Right lobe of liver (tissue), 4 donors: Measurements from ENCODE around the gene PRRC2C.

Source experiments
- POLR2A ChIP-seq: fragments of 450-650 bp; IDR thresholded peaks from one replicate; pipeline ENCODE4 v1.6.1; 2017; ENCODE audit warnings: antibody characterized with exemption, mild to moderate bottlenecking
- TF ChIP-seq, protein P1 (sequence below), 4 donors: fragments of 200-600 bp in 3 of 4; fragments of 450-650 bp in 1 of 4; IDR thresholded peaks; one replicate each; pipeline versions ENCODE4 v1.5.1 to v1.8.0; 2016 to 2022; ENCODE audit warnings: antibody characterized with exemption in 4 of 4, mild to moderate bottlenecking in 2 of 4
- donor health status: DM: no; HTN: no; CAD: no.
- donor health status: DM: no; HTN: no; CAD: no.
- donor health status: DM: no; HTN: yes; CAD: no.

DNA sequence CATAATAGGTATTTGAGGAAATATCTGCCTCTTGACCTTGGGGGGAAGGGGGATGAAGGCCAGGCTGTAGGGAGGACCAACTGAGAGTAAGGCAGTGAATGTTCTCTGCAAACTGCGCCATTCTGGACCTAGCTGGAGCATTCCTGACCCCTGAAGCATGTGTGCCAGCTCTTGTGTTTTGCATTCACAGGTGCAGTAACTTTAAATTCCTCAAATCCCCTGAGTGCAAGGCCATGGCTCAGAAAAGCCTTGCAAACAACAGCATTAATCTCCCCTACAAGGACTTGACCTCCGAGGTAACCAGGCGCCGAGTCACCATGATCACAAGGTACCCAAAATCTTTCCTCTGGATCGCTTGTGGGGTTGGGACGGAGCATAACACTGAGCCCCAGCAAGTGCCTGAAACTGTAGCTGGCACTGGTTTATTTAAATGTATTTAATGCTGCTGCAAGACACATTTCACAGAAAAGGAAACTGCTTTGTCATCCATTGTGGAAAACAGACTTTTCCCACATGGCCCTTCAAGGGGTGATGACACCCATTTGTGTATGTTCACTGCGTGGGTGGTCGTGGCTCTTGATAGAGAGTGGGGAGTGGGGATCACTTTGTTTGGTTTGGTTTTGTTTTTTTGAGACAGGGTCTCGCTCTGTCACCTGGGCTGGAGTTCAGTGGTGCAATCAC is 138.5 kb downstream of the PRRC2C start:
- TF ChIP-seq, protein P1, sequence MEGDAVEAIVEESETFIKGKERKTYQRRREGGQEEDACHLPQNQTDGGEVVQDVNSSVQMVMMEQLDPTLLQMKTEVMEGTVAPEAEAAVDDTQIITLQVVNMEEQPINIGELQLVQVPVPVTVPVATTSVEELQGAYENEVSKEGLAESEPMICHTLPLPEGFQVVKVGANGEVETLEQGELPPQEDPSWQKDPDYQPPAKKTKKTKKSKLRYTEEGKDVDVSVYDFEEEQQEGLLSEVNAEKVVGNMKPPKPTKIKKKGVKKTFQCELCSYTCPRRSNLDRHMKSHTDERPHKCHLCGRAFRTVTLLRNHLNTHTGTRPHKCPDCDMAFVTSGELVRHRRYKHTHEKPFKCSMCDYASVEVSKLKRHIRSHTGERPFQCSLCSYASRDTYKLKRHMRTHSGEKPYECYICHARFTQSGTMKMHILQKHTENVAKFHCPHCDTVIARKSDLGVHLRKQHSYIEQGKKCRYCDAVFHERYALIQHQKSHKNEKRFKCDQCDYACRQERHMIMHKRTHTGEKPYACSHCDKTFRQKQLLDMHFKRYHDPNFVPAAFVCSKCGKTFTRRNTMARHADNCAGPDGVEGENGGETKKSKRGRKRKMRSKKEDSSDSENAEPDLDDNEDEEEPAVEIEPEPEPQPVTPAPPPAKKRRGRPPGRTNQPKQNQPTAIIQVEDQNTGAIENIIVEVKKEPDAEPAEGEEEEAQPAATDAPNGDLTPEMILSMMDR (IDR thresholded peaks at IDR 0.05), result no peak
- TF ChIP-seq POLR2A, result no peak
